Naive B cell (primary cell): ENCODE results near the gene GSTM4. TPM values are rescaled to one million over a fixed set of nuclear protein-coding genes. Genes with fewer than 3 reads are reported as not detected.

Experiments used
- ATAC-seq, 2 donors: fragments of 150-1000 bp; cut with Tn5 transposase; 2 replicates each; pipeline ENCODE4 v1.10.0; 2021; ENCODE audit warnings: low read depth in 2 of 2, mild to moderate bottlenecking in 2 of 2, moderate library complexity in 2 of 2
- DNase-seq: peaks from one replicate; pipeline ENCODE4 v3.0.0; 2022
- H3K27ac Mint-ChIP-seq, 6 donors: one replicate each; pipeline ENCODE4 v1.8.0; 2020 to 2022; ENCODE audit warnings: mild to moderate bottlenecking in 6 of 6, mixed read lengths in 6 of 6, moderate library complexity in 5 of 6, inconsistent platforms in 2 of 6
- H3K27me3 Mint-ChIP-seq, 3 donors: one replicate each; pipeline ENCODE4 v1.8.0; 2021 to 2022; ENCODE audit warnings: mixed read lengths in 3 of 3, mild to moderate bottlenecking in 1 of 3
- H3K36me3 Mint-ChIP-seq, 2 donors: one replicate each; pipeline ENCODE4 v1.8.0; 2020 to 2022; ENCODE audit warnings: mixed read lengths in 2 of 2, inconsistent platforms in 1 of 2, mild to moderate bottlenecking in 1 of 2
- H3K4me1 Mint-ChIP-seq, 3 donors: one replicate each; pipeline ENCODE4 v1.8.0; 2020 to 2022; ENCODE audit warnings: mixed read lengths in 3 of 3, inconsistent platforms in 1 of 3, mild to moderate bottlenecking in 1 of 3, moderate library complexity in 1 of 3
- H3K4me3 Mint-ChIP-seq, 8 donors: one replicate each; pipeline ENCODE4 v1.8.0; 2020 to 2022; ENCODE audit warnings: mild to moderate bottlenecking in 8 of 8, mixed read lengths in 8 of 8, moderate library complexity in 8 of 8, inconsistent platforms in 2 of 8
- H3K9me3 Mint-ChIP-seq, 7 donors: one replicate each; pipeline ENCODE4 v1.8.0; 2020 to 2022; ENCODE audit warnings: mixed read lengths in 7 of 7, mild to moderate bottlenecking in 5 of 7, inconsistent platforms in 2 of 7, moderate library complexity in 1 of 7
- polyA plus RNA-seq, 6 donors: library from polyadenylated mRNA; unstranded; fragments of 300-500 nt; fragmentation: Illumina TruSeq; gene quantifications; one replicate each; pipeline ENCODE4 v1.2.3, GENCODE V29; 2021; ENCODE audit warnings: low read depth in 6 of 6

The GSTM4 gene
- 10 to 100 TPM; 10.6 to 24.4 (median 16.7) TPM for polyA plus RNA-seq

DNA sequence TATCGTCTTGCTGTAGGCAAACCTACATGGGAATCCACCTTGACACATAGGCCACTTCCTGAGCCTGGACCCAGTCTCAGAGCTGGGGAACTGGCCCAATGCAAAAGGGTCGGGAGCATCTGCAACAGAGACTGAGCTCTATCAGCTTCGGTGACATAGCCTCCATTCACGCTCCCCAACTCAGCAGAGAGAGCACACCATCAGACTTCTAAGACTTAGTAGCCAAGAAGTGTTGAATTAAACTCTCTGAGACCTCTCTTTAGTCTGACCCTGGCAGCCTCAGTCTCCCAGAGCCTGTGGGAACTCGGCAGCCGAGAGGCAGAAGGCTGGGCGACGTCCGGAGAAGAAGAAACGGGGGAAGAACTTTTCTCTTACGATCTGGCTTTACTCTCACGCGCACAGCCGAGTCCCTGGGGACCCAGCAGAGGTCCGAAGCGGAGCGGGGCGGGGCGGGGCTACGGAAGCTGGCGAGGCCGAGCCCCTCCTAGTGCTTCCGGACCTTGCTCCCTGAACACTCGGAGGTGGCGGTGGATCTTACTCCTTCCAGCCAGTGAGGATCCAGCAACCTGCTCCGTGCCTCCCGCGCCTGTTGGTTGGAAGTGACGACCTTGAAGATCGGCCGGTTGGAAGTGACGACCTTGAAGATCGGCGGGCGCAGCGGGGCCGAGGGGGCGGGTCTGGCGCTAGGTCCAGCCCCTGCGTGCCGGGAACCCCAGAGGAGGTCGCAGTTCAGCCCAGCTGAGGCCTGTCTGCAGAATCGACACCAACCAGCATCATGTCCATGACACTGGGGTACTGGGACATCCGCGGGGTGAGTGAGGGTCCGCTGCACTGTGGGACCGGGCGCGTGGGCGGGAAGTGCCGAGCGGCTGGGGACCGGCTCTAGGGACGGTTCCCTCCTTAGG lies at the start of gene GSTM4:
Gene GSTM4, plus strand, starts transcription at position 485 of the 905 bp plus-strand sequence. Its CDS starts 291 bp downstream, at position 776.
- Mint-ChIP-seq H3K4me1 (peaks cover 21 to 26% (median 22%) of the 10 kb centered on the region in 3 donors), H3K9me3 (no peaks in the 10 kb centered on the region), H3K27ac (peak within 1 kb of the TSS; percentile 88 to 95 (median 91)), H3K4me3 (peak within 1 kb of the TSS; percentile 84 to 97 (median 94)), H3K36me3 (peaks cover 4 to 10% of the 10 kb centered on the region in 2 donors), H3K27me3 (peaks cover 7 to 22% (median 13%) of the 10 kb centered on the region in 3 donors)
- DNase-seq (peak; percentile 80), ATAC-seq (peak; percentile 88 to 91)

DNA sequence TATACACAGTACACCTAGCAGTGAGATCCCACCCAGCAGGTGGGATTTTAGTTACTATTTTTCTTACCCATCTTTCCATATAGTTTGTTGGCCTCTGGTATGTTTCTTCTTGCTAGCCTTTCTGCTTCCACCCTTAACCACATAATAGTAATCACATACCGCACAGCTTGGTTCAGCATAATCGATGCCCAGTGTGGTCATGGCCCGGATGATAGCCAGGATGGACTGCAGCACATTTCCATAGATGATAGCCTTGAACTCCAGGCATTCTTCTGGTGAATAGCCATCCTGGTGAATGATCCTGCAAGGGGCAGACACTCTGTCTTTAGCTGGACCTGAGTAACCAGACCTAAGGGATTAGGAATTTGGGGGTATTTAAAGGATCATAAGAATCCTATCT lies 46.0 kb upstream of the GSTM4 start:
- no peaks in the 10 kb centered on the region for H3K36me3 Mint-ChIP-seq
- DNase-seq (no peak), ATAC-seq (no peak)
- H3K27me3 Mint-ChIP-seq, result peaks cover 0 to 4% (median 0%) of the 10 kb centered on the region in 3 donors
- H3K4me3 Mint-ChIP-seq, result no peak overlapping the region
- no peak overlapping the region for H3K27ac Mint-ChIP-seq
- no peaks in the 10 kb centered on the region for H3K9me3 Mint-ChIP-seq
- peaks cover 0 to 3% (median 0%) of the 10 kb centered on the region in 3 donors for H3K4me1 Mint-ChIP-seq

DNA sequence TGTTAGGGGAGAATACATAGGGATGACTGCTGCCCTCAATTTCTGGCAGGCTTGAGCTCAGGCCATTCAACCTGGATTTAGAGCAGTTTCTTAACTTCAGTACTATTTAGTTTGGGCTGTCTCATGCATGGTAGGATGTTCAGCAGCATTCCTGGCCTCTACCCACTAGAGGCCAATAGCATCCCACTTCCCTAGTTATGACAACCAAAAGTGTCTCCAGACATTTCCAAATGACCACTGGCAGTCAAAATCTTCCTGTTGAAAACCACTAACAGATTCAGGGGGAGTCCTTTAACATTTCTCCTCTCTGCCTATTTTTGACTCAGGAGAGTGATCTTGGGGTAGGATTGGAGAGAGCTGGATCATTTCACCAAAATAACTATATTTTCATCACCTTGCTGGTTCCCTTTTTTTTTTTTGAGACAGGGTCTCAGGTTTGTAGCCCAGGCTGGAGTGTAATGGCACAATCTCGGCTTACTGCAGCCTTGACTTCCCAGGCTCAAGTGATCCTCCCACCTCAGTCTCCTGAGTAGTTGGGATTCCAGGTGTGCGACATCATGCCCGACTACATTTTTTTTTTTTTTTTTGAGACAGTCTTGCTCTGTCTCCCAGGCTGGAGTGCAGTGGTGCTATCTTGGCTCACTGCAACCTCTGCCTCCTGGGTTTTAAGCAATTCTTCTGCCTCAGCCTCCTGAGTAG lies 45.1 kb upstream of the GSTM4 start:
- no peak for DNase-seq
- no peaks in the 10 kb centered on the region for H3K36me3 Mint-ChIP-seq
- peaks cover 0 to 4% (median 0%) of the 10 kb centered on the region in 3 donors for H3K27me3 Mint-ChIP-seq
- H3K4me1 Mint-ChIP-seq, result peaks cover 4 to 8% (median 6%) of the 10 kb centered on the region in 3 donors
- H3K4me3 Mint-ChIP-seq, result no peak overlapping the region
- no peaks in the 10 kb centered on the region for H3K9me3 Mint-ChIP-seq
- ATAC-seq, result no peak
- no peak overlapping the region for H3K27ac Mint-ChIP-seq

DNA sequence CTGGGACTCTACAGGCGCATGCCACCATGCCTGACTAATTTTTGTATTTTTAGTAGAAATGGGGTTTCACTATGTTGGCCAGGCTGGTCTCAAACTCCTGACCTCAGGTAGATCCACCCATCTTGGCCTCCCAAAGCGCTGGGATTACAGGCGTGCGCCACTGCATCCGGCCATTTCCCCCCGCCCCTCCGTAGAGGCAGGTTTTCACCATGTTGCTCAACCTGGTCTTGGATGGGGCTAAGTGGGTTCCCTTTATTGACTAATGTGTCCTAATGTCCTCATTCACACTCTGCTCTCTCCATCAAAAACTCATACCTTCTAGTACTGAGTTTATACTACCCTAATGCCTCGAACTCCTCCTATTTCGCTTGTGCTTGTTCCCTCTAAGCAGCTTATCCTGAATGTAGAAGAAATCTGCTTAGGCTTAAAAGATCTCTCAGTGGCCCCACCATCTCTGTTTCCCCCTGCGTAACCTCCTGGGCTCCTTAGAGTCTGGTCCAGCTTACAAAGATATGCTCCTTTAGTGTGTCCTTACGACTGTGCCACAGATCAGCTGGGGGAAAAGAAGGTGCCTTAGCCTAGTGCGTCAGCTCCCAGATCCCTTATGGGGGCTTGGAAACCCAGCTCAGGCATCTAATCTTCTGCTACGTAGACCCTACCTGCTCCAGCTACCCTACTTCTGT lies 44.5 kb upstream of the GSTM4 start:
- H3K9me3 Mint-ChIP-seq, result no peaks in the 10 kb centered on the region
- H3K27me3 Mint-ChIP-seq, result peaks cover 0 to 4% (median 0%) of the 10 kb centered on the region in 3 donors
- H3K36me3 Mint-ChIP-seq, result no peaks in the 10 kb centered on the region
- peak overlapping the region in 1 of 6 donors; percentile 48 for H3K27ac Mint-ChIP-seq
- DNase-seq (no peak), ATAC-seq (no peak)
- H3K4me1 Mint-ChIP-seq, result peaks cover 11 to 15% (median 12%) of the 10 kb centered on the region in 3 donors
- no peak overlapping the region for H3K4me3 Mint-ChIP-seq

DNA sequence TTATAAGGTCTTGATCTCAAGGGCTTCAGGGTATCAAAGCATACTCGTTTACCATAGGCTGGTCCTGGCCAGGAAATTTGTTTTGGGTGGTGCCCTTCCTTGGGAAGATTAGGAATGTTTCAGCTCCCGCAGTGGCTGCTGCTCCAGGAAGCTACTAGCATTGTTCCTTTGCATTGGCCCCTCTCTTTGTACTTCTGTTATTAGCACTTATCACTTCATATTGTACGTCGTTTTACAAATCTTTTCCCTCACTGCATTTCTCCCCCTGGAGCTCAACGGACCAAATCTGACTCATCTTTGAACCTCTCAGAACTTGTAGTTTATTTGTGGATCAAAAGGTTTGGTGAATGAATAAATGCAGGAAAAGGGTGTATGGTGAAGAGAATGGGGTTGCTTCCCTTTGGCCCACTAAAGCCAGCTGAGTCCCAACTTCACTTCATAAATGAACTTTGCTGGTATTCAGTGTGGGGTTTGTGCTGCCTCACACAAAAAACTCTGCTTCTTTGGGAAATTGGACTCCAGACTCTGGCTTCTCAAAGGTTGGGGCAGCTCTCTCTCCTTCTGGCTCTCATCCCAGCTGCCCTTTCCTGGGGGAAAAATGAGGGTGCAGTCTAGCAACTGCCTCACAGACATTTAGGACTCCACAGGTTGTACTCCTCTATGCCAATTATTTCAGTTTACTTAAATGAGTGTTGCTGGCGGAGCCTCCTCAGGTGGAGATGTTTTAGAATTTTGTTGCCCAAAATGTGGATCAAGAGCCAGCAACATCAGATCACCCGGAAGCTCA lies 42.3 kb upstream of the GSTM4 start:
- DNase-seq, result no peak
- peaks cover 0 to 4% (median 0%) of the 10 kb centered on the region in 3 donors for H3K27me3 Mint-ChIP-seq
- no peaks in the 10 kb centered on the region for H3K9me3 Mint-ChIP-seq
- no peak for ATAC-seq
- H3K4me3 Mint-ChIP-seq, result no peak overlapping the region
- peaks cover 18 to 19% (median 19%) of the 10 kb centered on the region in 3 donors for H3K4me1 Mint-ChIP-seq
- H3K27ac Mint-ChIP-seq, result peak overlapping the region in 1 of 6 donors; percentile 70
- H3K36me3 Mint-ChIP-seq, result no peaks in the 10 kb centered on the region

DNA sequence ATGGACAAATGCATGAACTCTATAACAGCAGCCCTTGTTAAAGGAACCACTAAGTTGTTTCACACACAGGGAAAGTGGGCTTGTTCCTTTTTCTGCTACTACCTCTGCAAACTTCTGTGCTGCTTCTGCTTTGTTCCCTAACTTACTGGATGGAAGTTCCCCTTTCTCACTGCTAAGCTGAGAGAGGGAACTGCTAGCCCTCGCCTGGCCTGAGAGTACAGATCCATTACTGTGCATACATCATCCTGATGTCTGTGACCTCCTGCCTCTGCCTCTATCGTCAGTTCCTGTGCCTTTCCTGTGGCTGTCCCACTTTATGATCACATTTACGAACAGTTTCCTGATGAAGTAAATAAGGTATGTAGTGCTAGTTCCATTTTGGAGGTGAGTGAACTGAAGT lies 40.0 kb upstream of the GSTM4 start:
- Mint-ChIP-seq H3K9me3 (no peaks in the 10 kb centered on the region), H3K27ac (peak overlapping the region; percentile 3 to 88 (median 40)), H3K36me3 (no peaks in the 10 kb centered on the region), H3K4me3 (peak overlapping the region in 4 of 8 donors; percentile 7 to 49 (median 36)), H3K27me3 (peaks cover 0 to 4% (median 0%) of the 10 kb centered on the region in 3 donors), H3K4me1 (peaks cover 33 to 40% (median 33%) of the 10 kb centered on the region in 3 donors)
- ATAC-seq, result peak; percentile 79 to 80
- peak; percentile 62 for DNase-seq

DNA sequence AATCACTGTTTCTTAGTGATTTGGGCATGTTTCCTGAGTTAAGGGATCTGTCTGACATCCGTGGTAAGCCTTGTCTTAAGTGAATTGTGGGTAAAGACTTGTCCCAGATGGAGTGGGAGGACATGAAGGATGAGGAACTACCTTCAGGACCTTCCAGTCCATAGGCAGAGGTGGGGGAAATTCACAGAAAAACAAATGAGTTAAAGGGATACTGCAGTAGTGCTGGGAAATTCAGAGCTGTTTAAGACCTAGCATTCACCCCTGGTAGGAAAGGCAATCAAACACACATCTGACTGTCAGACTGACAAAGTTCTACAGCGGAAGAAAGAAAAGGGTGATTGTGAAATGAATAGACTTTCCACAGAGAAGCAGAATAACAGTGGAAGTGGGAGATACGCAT lies 39.5 kb upstream of the GSTM4 start:
- H3K27ac Mint-ChIP-seq, result peak overlapping the region in 5 of 6 donors; percentile 3 to 88 (median 63)
- ATAC-seq, result no peak
- DNase-seq, result no peak
- H3K4me1 Mint-ChIP-seq, result peaks cover 37 to 42% (median 38%) of the 10 kb centered on the region in 3 donors
- no peaks in the 10 kb centered on the region for H3K9me3 Mint-ChIP-seq
- H3K36me3 Mint-ChIP-seq, result no peaks in the 10 kb centered on the region
- peak overlapping the region in 2 of 8 donors; percentile 17 to 44 for H3K4me3 Mint-ChIP-seq
- peaks cover 0 to 4% (median 0%) of the 10 kb centered on the region in 3 donors for H3K27me3 Mint-ChIP-seq

DNA sequence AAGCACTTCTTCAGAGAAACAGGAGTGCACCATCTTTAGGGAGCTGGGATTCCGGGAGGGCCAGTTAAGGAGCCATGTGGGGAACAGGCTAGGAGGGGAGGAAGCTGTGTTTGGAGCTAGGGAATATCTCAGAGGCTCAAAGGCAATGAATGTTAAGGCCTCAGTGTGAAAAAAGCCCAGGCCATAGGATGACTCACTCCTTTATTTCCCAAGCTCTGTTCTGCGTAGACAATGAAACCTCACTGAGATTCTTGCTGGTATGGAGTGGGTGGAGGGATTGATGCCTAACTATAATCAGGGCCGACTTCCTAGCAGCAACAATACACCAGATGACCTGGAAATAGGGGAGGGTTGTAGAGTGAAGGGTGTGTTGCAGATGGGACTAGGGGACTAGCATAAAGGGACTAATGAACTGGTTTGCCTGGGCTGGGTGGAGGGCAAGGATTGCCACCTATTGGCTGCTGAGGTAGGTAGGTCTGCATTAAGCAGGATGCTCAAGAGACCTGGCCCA lies 38.6 kb upstream of the GSTM4 start:
- H3K27ac Mint-ChIP-seq, result peak overlapping the region in 2 of 6 donors; percentile 33 to 37
- H3K27me3 Mint-ChIP-seq, result no peaks in the 10 kb centered on the region
- H3K4me3 Mint-ChIP-seq, result peak overlapping the region in 1 of 8 donors; percentile 44
- no peaks in the 10 kb centered on the region for H3K36me3 Mint-ChIP-seq
- no peaks in the 10 kb centered on the region for H3K9me3 Mint-ChIP-seq
- H3K4me1 Mint-ChIP-seq, result peaks cover 46 to 51% (median 47%) of the 10 kb centered on the region in 3 donors
- DNase-seq (no peak), ATAC-seq (no peak)

DNA sequence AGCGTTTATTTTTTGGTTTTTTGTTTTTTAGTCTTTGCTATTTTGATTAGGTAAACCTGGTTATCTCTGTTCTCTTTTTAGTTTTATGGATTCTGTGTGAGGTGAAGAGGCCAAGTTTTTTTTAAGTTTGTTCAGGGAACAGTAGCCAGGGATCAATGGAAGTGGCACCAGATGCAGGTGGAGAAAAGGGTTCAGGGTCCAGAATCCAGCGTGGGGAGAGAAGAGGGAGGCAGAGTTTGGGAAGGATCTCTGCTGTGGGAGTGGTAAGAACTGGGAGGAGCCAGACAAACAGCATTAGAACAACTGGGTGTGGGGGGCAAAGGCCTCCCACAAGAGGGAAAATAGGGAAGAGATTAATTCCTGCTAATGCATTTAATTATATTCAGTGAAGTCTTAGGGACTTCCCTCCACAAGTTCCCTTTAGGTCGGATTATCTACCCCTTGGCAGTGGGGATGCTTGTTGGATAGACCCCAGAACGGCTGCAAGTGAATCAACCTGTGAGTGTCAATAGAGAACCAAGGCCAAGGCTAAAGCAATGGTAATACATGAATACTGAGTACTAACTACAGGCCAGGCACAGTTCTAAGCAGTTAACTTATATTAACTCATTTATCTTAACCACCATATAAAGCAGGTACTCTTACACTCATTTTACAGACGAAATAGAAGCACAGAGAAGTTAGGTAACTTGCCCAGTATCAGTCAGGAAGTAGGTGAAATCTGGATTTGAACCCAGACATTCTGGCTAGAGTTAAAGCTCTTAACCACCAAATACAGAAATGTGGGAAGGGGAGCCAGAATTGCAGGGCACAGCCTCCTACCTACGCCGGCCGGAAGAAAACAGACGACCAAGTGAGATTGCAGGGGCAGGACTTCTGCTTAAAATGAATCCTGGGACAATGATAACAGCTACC lies 37.0 kb upstream of the GSTM4 start:
- no peak for ATAC-seq
- no peaks in the 10 kb centered on the region for H3K9me3 Mint-ChIP-seq
- no peak for DNase-seq
- peaks cover 59 to 67% (median 63%) of the 10 kb centered on the region in 3 donors for H3K4me1 Mint-ChIP-seq
- H3K27me3 Mint-ChIP-seq, result no peaks in the 10 kb centered on the region
- H3K4me3 Mint-ChIP-seq, result peak overlapping the region; percentile 93 to 99 (median 98)
- peak overlapping the region; percentile 89 to 98 (median 97) for H3K27ac Mint-ChIP-seq
- H3K36me3 Mint-ChIP-seq, result no peaks in the 10 kb centered on the region

DNA sequence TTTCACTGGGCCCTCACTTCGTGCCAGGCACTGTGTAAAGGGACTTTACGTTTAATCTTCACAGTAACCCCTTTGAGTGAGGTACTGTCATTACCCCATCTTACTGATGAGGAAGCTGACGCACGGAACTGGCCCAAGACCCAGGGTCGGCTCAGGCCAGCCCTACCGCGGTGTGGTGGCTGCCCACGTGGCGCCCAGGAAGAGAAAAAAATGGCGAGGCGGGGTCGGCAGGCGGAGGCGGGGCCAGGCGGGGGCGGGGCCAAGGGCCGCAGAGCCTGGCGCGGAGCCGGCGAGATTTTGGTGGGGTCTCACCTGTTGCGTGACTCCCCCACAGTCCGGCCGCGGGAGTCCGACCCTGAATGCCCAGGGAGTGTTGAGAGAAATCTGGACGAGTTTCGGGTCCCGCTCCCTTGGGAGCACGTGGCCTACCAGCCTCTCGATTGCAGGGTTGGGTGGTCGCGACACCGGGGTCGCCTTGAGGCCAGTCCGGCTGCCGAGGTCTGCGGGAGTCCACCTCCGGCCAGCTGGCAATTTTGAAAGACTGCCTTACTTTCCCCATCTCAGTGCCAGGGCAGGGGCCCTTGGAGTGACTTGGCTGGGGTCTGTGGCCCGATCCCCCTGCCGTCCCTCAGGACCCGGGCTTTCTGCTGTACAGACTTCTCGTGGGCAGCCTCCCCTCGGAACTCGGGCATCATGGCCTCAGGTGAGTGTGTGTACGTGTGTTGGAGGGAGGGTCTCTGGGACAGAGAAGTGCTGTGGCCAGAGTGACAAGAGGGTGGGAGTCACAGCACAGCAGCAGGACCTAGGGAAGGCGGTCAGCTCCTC lies 36.1 kb upstream of the GSTM4 start, which contains the start of the genes AMPD2 and GNAT2:
Gene AMPD2, plus strand, starts transcription at position 262 of the 825 bp plus-strand sequence. CDS start 1,339 bp downstream, outside the sequence.
Gene GNAT2, minus strand, starts transcription at position 41 of the 825 bp plus-strand sequence. CDS start 6,746 bp downstream, outside the sequence.
- peak; percentile 73 for DNase-seq
- ATAC-seq, result peak; percentile 55 to 62
- Mint-ChIP-seq H3K4me1 (peaks cover 66 to 76% (median 71%) of the 10 kb centered on the region in 3 donors), H3K9me3 (no peaks in the 10 kb centered on the region), H3K27ac (peak within 1 kb of the TSS; percentile 89 to 98 (median 97)), H3K4me3 (peak within 1 kb of the TSS; percentile 93 to 99 (median 98)), H3K27me3 (no peaks in the 10 kb centered on the region), H3K36me3 (no peaks in the 10 kb centered on the region)
